A172 (cell line): Measurements from ENCODE around the gene LGALS9. TPM values are rescaled to one million over a fixed set of nuclear protein-coding genes. Genes with fewer than 3 reads are reported as not detected.

Source experiments
- DNase-seq: peaks from one replicate; pipeline ENCODE4 v3.0.0-alpha.2; 2015; ENCODE audit warnings: low spot score
- total RNA-seq: library from RNA; depleted of rRNA; stranded (reverse); fragments of >200 nt; shearing (Covaris generic); gene quantifications from 2 replicates; pipeline ENCODE4 v1.2.3, GENCODE V29; 2014; rRNA removed

The LGALS9 gene
- 0.91 and 1.4 TPM in 2 replicates for total RNA-seq

- peak; percentile 11 for DNase-seq
Measured at GRCh38 chr17:27630607-27631410, at the start of gene LGALS9. Gene LGALS9 (plus strand): TSS chr17:27631188. CDS start chr17:27631266, 78 bp downstream.

- DNase-seq: no peak
Measured at GRCh38 chr17:27582696-27583095, 48.3 kb upstream of the LGALS9 start.

DNA sequence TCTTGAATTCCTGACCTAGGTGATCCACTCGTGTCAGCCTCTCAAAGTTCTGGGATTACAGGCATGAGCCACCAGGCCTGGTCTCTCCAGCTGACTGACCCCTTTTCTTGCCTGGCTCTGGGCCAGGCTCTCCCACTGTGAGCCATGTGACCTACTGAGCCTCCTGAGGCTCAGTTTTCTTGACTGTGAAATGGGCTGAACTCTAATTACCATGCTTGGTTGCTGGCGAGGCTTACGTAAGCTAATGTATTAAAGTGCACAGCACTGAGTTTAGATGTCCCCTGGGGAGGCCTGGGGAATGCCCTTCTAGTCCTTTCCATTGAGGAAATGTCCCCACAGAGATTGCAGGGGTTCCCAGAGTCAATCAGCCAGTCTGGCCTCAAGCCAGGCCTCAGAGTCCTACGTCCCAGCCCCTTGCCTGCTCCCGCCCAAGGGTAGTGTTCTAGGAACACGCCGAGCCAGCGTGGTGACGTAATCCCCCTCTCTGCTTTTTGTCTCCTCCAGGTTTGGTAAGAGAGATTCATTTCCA is 45.8 kb upstream of the LGALS9 start:
- DNase-seq: no peak

DNA sequence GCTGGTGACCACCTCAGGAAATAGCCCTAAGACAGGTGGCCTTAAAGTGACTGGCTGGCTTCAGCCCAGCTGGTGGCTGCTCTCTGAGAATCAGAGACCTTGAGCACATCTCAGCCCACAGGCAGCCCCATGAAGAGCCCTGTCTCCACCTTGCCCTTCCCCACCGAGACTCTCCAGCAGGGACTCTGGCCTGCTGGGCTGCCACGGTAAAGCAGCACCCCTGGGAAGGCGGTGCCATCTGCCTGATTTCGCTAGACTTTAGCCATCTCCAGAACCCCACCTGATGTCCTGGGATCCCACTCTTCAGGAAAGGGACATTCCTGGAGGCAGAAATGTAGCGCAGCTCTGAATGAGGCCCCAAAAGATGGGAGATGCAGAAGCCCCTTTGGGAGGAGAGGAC is 45.2 kb upstream of the LGALS9 start:
- no peak for DNase-seq

- peak; percentile 41 for DNase-seq
Measured at GRCh38 chr17:27586203-27586721, 44.7 kb upstream of the LGALS9 start.

- DNase-seq: no peak
Measured at GRCh38 chr17:27588354-27588753, 42.6 kb upstream of the LGALS9 start.

GRCh38 chr17:27590864-27591263 is 40.1 kb upstream of the LGALS9 start:
- DNase-seq: no peak

GRCh38 chr17:27591986-27592385 is 39.0 kb upstream of the LGALS9 start:
- DNase-seq: no peak

GRCh38 chr17:27593232-27593856 is 37.6 kb upstream of the LGALS9 start:
- no peak for DNase-seq

- no peak for DNase-seq
Measured at GRCh38 chr17:27593857-27594255, 37.1 kb upstream of the LGALS9 start.

DNA sequence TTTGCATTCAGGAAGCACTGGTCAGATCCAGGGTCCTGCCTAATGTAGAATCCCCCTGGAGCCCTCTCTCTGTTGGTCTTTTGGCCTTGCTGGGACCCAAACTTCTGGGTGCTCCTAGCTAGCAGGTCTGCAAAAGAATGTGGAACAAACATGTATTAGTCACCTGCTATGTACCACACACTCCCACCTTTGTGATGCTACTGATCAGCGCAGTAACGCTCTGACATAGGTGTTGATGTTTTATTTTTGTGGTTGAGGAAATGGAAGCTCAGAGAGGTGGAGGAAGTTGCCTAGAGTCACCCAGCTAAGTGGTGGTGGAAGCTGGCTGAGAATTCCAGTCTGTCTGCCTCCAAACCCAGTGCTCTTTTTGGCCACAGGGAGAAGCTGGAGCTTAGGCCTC is 35.8 kb upstream of the LGALS9 start:
- DNase-seq: no peak

DNA sequence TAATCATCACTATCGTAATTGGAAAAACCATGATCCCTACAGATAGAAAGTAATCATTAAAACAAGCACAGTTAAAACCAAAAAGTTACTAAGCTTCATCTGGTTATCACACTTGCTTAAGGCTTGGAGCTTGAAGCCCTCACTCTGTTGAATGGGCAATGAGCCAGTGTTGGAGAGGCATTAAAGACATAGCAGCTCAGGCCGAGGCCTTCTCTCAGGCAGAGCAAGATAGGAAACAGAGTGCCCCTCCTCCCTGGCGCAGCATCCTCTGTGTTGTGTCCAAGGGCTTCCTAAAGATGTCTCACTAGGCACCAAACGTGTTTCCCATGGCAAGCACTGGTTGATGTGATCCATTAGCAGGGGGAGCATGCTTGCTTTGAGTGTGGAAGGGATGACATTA is 34.9 kb upstream of the LGALS9 start:
- DNase-seq: no peak

DNA sequence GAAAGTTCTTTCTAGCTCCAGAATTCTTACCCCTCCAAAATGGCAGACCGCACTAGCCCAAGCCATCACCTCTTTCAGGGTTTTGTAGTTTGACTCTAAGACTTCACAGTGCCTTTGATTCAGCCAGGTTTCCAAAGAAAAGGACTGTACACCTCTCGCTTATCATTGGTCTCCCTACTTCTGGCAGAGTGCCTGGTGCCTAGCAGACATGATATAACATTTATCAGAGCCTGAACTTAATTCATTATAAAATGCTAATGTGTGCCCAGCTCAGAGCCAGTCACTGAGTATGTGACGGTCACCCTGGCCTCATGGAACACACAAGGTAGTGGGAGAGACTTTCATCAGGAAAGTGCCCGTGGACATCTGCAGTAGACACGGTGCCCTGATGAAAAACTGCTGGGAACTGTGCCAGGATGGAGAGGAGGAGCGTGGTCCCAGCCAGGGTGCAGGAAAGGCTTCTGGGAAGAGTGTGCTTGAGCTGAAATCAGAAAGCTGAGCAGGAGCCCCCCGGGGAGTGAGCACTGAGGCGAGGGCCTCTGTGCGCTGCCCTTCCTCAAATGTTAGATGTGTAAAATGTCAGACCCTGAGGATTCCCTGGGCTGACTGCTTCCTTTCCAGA is 34.3 kb upstream of the LGALS9 start:
- no peak for DNase-seq

- DNase-seq: no peak
Measured at GRCh38 chr17:27597188-27597580, 33.8 kb upstream of the LGALS9 start.

DNA sequence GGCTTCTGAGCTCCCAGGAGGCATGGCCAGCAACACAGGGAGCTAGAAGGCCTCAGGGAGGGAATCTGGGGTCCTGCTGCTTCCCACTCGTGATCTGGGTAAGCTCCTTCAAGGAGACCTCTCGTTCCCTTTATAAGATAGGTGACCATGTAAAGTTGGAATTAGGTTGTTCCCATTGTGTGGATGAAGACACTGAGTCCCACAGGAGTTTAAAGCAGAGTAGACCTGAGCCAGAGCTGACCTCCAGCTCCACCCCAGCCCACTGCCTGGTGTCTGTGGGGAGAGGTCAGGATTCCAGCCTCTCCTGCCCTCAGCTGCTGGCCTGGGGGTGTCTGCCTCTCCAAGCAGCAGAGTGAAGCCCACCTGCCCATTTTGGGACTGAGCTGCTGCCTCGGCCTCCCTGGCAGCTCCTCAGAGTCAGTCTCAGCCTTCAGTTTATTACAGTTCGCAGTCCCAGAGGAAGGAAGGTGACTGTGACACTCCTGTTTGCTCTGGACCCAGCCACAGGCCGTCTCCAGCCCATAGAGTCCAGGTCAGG is 33.1 kb upstream of the LGALS9 start:
- DNase-seq: no peak

DNA sequence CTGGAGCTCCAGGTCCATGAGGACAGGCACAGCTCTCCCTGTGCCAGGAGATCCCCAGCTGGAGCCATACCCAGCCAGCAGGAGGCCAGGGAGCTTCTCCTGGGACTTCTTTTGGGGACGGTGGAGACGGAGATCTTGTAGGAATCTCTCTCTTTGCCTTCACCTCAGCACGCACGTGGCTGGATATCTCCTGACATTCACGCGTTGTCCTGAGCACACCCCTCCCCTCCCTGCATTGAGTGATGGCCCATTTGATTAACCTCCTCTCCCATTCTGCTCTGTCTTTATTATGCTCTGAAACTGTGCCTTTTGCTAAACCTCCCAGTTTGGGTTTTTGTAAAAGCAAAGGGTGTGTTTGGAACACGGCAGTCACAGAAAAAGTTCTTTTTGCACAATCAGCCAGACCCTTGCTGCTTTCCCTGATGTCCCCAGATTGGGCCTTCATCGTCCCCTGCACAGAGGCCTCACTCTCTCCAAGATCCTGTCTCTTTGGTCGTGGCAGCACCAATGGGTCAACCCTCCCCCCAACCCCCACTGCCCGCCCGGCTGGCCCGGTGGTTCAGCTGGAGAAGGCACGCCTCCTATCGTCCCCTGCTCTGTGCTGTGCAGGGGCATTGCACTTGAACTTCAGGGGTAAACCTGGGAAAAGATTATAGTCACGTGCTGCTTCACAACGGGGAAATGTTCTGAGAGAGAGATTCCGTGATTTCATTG is 32.5 kb upstream of the LGALS9 start:
- no peak for DNase-seq

DNA sequence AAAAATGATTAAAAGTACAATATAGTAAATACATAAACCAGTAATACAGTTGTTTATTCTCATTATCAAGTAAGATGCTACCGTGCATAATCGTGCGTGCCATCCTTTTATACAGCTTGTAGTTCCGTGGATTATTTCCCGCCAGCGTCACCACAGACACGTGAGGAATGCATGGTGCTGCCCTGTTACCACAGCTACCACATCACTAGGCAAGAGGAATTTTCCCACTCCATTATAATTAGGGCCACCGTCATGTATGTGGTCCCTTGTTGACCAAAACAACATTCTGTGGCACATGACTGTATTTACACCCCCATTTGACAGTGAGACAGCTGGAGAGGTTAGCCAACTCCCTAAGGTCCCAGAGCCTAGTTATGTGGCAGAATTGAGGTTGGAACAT is 30.5 kb upstream of the LGALS9 start:
- DNase-seq: no peak

- DNase-seq: peak; percentile 68
Measured at GRCh38 chr17:27601069-27601974, 29.7 kb upstream of the LGALS9 start.

- no peak for DNase-seq
Measured at GRCh38 chr17:27601975-27602302, 29.0 kb upstream of the LGALS9 start.

- DNase-seq: peak; percentile 56
Measured at GRCh38 chr17:27602721-27603420, 28.1 kb upstream of the LGALS9 start.
